Measurements from ENCODE around the gene HOXB9.

- TF ChIP-seq CTCF (IDR thresholded peaks at IDR 0.05; ENCODE audit: borderline replicate concordance, extremely low read depth, low read length, poor library complexity, severe bottlenecking) (no peak), EZH2 (IDR thresholded peaks at IDR 0.05; ENCODE audit: borderline replicate concordance, low read depth, low read length, severe bottlenecking) (no peak)
These were observed 5.6 kb downstream of the HOXB9 start for GRCh38 chr17:48620461-48621139.
